NCI-H526 treated with DMSO at 0.1 percent for 48 hours (cell line): ENCODE measurements around the gene NXF1.
A peak's percentile ranks its signal among the peaks of the same experiment; 100 is the strongest.
"Not testable (repeated sequence)": the region's sequence is repeated elsewhere in the genome, so short reads cannot be mapped to it uniquely, and the experiment has no call there.

Experiments used
- DNase-seq: peaks from one replicate; lab custom pipeline; 2025; lab: John Stamatoyannopoulos, UW

Gene NXF1

DNA sequence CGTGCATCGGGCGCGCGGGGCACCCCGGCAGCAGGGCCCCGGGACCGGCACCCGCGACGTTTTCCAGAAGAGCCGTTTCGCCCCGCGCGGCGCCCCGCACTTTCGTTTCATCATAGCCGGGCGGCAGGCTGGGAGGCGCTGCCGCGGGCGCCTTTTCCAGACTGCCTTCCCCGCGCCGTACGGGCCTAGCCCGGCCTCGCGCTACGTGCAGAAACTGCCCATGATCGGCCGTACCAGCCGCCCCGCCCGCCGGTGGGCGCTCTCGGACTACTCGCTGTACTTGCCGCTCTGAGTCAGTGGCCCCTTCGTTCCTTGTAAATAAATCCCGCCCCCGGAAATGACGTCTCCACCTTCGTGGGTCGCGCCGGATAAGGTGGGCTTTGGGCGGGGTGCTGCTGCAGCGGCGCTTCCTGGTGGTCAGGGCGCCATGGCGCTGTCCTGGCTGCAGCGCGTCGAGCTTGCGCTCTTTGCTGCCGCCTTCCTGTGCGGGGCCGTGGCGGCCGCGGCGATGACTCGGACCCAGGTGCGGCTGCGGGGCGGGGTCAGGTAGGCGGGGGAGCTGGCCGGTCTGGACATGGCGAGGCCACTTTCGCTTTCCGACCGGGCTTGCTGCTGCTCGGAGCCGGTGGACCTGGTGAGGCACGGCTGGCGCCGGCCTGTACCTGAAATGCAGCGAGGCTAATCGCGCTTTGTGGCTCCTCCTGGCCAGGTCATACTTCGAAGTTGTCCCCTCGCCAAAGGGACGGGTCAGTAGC lies 18.1 kb downstream of the NXF1 start, which contains the start of gene TMEM179B:
TSS of gene TMEM179B (plus strand) at position 398 of the 755 bp plus-strand sequence. CDS start at position 428, 30 bp downstream.
- DNase-seq: peak; percentile 94

DNA sequence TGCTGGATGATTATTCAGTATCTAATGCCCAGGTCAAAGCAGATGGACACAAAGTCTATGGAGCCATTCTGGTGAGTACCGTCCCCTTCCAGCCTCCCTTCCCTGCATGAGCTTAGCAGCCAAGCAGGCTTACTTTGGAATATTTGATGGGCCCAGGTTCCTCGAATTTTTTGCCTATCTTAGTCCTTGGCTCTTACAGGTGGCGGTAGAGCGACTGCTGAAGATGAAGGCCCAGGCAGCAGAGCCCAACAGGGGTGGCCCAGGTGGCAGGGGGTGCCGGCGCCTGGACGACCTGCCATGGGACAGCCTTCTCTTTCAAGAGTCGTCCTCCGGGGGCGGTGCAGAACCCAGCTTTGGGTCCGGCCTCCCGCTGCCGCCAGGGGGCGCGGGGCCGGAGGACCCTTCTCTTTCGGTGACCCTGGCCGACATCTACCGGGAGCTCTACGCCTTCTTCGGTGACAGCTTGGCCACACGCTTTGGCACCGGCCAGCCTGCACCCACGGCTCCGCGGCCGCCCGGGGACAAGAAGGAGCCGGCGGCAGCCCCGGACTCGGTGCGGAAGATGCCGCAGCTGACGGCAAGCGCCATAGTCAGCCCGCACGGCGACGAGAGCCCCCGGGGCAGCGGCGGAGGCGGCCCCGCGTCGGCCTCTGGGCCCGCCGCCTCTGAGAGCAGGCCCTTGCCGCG lies 18.8 kb downstream of the NXF1 start:
- peak; percentile 83 for DNase-seq

DNA sequence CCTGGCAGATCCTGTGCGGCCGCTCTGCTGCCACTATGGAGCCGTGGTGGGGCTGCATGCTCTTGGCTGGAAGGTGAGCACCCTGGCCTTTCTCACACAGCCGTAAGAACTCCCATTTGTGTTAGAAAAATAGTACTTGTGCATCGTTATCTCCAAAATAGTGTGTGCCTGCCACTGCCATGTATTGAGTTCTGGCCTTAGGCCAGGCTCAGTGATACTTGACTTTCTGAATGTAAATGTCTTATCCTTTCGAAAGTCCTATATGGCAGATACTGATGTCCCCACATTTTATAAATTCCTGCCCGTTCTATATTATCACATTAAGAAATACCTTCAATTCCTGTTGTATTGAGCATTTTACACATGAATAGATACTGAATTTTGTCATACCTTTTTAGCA lies 22.5 kb downstream of the NXF1 start:
- DNase-seq: no peak

DNA sequence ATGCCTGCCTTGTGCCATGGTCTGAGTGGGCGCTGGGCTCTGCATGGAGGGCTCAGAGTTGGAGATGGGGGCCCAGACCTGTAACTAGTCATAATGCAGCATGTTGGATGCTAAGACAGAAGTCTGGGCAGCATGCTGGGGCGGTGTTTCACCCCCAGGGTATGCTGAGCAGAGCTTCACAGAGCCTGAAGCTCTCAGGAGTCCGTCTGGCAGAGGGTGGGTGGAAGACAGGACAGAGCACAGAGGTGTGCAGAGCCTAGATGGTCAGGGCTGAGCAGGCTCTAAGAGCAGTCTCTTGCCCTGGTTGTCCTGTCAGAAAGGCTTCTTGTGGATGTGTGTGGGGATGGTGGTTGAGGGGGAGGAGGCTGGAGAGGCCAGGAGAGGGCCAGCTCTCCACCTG lies 26.8 kb downstream of the NXF1 start:
- no peak for DNase-seq

DNA sequence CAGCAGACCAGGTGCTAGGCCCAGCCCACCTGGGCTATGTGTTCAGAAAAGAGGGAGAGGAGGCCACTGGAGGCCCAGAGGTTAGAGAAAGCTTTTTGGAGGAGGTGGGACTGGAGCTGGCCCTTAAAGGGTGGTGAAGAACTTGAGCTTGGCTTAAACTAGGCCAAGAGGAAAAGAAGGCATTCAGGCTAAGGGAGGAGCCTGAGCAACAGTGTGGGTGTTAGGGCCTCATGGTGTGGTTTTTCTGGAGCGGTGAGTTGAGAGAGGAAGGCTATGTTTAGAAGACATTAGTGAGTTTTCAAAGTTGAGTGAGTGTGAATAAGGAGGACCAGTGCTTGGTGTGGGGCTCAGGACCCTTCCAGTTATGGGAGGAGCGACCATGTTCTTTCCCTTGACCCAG lies 27.9 kb downstream of the NXF1 start:
- no peak for DNase-seq

DNA sequence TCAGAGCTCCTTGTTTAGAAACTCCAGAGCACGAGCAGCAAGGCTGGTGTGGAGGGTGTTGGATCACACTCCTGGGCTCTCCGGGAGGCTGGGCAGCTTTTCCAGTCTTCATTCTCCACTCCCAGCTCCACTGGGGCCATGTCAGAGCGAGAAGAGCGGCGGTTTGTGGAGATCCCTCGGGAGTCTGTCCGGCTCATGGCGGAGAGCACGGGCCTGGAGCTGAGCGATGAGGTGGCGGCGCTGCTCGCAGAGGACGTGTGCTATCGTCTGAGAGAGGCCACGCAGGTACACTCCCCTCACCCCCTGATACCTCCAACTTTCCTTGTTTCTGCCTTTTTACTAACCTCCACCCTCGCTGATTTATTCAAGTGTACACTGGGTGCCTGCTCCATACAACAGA lies 29.6 kb downstream of the NXF1 start:
- DNase-seq: no peak

DNA sequence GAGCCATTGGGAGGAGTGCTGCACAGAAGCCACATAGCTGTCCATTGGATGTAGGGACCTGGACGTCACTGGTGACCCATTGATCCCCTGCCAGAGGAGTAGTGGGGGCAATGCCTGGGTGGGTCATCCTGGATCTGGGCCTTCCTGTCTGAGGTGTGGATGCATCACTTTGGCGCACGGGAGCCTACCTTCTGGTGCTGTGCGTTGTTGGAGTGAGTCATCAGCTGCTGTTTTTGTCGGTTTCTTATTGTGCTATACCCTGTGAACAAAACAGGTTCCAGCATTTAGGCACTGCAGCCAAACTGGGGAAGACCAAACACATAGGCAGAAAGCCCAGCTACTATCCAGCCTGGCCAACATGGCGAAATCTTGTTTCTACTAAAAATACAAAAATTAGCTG lies 30.8 kb downstream of the NXF1 start:
- no peak for DNase-seq

DNA sequence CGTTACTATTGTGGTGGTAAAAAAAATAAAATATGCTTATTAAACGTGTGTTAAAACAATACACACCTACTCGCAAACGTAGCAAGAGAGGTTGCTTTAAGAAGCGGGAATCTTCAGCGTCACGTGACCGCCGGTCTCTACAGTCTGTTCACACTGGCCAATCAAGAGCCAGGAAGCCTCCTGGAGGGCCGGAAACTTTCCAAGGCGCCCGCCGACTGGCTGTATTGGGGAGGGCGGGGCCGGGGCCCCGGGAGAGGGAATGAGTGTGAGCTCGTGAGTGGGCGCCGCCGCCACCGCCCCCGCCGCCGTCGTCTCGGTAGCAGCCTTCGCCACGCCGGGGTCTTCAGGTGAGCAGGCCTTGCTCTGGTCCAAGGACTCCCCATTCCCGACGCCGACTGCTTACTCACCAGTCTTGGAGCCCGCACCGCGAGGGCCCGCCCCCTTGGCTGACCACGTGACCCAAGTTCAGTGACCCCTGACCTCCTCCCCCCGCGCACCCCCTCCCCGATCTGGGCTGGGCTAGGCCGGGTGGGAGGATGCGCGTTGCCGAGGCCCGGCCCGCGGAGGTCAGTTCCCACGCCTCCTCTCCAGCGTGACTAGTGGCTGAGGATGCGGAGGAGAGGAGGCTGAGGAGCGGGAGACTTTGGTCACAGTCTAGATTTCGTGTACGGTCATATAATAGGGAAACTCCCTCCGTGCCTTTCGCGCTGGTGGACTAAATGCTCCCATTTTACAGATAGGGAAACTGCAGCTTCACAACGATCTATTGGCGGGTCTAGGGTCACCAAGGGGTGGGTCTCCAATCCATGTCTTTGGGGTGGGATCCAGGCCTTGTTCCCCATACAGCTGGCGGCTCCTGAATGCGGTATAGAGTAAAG lies 33.9 kb downstream of the NXF1 start, which contains the start of gene TAF6L:
TSS of gene TAF6L (plus strand) at position 253 of the 878 bp plus-strand sequence. CDS start 4,388 bp downstream, outside the sequence.
- DNase-seq: peak; percentile 94

DNA sequence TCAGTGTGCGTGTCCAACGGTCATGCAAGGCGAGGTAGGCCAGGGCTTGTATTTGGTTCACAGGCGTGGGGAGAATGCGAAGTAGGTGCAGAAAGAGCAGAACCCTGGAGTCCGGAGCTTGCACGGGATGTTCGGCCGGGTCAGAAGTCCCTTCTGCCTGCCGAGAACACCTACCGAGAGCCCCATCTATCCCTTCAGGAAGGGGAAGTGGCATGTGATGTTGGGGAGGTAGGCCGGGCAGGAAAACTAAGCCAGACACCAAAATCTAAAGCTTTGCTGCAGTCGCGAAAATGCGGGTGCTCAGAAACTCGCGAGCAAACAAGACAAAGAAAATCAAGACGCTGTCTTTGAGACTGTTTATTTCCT lies 34.5 kb downstream of the NXF1 start:
- no peak for DNase-seq

DNA sequence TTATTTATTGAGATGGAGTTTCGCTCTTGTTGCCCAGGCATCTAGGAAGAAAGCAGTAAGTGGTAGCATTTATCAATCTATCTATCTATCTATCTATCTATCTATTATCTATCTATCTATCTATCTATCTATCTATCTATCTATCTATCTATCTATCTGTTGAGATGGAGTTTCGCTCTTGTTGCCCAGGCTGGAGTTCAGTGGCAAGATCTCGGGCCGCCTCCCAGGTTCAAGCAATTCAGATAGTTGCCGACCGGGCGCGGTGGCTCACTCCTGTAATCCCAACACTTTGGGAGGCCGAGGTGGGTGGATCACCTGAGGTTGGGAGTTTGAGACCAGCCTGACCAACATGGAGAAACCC lies 44.4 kb downstream of the NXF1 start:
- not testable (repeated sequence) for DNase-seq

DNA sequence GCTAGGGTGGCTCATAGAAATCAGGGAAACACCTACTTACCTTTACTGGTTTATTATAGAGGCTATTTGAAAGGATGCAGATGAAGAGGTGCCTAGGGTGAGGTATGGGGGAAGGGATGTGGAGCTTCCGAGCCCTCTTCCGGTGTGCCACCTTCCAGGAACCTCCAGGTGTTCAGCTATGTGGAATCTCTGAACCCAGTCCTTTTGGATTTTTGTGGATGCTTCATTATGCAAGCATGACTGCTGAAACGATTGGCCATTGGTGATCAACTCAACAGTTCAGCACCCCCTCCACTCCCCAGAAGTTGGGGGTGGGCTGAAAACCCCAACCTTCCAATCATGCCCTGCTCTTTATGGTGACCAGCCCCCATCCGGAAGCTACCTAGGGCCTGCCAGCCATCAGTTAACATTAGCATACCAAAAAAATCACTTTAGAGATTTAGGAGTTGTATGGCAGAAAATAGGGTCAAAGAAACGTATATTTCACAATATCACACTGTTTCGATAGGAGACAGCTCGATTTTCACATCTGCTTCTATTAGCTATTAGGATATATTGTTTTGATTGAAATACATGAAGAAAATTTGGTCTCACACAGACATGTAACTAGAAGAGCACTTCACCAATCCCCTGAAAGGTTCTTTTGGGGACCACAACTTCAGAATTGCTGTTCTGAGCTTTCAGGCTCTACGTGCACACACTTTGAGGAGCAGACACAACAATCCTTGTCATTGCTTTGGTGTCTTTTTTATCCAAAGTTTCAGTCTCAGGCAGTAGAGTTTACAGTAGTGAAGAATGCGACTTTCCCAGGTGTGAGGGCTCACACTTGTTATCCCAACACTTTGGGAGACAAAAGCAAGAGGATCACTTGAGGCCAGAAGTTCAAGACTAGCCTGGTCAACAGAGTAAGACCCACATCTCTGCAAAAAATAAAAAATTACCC lies 47.1 kb downstream of the NXF1 start:
- no peak for DNase-seq

DNA sequence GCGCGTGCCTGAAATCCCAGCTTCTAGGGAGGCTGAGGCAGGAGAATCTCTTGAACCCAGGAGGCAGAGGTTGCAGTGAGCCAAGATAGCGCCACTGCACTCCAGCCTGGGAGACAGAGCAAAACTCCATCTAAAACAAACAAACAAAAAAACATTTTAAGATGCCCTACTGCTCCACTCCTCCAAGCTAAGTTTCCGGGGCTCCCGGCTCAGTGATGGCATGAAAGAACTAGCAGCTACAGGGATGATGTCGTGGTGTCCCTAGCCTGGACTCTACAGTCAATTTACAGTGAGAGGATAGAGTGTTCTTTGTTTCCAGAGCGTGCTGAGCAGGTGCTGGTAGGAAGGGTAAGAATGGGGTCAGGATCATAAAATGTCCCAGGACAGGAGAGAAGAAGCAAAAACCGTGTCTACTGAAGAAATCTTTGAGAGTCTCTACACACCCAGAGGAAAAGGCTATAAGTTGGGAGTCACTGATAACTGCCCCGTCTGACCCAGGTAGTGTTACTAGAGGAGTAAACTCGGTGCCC lies 50.1 kb downstream of the NXF1 start:
- no peak for DNase-seq

DNA sequence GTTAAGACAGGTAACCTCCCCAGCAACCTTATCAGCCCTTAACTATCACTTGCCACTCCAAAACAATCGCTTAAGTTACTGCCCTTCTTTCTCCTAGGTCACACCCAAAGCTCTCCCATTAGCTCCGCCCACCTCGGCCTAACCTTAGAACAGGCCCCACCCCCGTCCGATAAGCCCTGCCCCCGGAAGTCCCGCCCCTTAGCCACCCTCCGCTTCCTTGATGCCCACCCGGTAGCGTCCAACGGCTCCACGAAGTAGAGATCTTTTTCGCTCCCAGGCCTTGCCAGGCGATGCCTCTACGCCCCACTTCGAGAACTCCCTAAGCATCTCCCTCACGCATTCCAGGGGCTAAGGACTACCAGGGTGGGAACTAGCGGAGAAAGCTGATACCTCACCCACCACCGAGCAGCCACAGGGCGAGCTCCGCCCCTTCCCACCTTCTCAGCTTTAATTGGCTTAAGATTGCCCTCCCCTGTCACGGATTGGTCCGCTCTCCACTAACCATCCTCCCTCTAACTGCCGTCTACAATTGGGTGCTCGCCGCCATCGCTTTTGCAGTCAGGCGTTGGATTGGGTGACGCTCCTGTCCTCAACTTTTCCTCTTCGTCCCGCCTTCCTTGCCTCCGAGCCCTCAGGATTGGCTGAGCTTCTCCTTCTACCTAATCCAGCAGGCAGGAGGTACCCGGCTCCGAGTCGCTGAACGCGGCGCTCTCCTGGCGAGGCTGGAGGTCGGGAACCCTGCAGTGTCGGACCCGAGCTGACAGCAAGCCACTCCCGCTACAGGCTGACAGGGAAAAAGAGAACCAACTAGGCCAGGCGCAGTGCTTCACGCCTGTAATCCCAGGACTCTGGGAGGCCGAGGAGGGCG lies 51.3 kb downstream of the NXF1 start, which contains the start of gene ZBTB3:
TSS of gene ZBTB3 (minus strand) at position 425 of the 868 bp plus-strand sequence. CDS start 496 bp downstream, outside the sequence.
- DNase-seq: peak; percentile 99

DNA sequence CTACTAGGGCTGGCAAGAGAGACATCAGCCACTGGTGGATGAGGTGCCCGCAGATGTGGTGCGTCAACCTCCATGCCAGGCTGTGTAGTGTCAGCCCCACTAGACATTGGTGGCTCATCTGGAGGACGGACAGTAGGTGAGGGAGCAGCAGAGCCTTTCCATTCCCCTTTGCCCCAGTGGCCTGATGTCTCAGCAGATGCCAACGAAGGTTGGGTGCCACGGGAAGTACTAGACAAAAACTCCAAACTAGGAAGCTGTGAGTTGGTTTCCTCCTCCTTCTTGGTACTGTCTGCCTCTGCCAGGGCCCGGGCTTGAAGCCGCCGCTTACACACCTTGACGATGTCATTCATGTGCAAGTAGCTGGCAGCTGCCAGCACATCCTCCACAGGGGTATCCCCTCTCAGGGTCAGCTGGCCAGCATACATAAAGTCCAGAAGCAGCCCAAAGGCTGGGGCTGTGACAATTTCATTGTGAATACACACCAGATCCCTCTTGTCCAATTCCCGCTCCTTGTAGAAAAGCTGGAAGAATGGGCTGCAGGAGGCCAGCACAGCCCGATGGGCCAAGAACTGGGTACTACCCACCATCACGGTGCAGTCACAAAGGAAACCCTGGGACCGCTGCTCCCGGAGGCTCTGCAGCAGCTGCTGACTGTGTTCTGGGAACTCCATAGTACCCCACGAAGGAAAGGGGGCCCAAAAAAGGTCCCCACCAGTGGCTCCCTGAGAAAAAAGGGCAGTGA lies 52.1 kb downstream of the NXF1 start:
- no peak for DNase-seq

DNA sequence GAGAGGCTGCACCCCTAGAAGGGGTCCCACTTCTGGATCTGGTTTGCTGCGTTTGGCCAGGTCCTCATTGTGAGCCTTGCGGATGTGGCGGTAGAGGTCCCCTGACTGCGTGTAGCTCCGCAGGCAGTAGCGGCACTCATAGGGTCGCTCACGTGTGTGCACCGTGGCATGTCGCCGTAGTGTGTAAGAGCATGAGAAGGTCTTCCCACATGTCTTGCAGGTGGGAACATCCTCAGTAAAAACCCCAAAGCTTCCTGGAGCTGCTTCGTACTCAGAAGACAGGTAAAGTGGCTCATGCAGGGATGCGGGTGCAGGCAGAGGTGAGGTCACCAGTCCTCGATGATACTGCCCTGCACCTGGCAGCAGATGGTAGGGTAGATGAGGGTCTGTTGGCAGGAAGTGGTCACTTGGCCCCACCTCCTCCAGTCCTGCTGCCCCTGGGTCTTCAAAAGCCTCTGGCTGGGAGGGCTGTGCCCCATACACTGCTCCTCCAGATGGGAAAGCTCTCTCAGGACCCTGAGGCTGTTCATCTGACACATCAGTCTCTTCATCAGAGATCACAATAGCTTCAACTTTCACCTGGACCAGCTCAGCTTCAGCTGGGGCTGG lies 53.0 kb downstream of the NXF1 start:
- DNase-seq: no peak

DNA sequence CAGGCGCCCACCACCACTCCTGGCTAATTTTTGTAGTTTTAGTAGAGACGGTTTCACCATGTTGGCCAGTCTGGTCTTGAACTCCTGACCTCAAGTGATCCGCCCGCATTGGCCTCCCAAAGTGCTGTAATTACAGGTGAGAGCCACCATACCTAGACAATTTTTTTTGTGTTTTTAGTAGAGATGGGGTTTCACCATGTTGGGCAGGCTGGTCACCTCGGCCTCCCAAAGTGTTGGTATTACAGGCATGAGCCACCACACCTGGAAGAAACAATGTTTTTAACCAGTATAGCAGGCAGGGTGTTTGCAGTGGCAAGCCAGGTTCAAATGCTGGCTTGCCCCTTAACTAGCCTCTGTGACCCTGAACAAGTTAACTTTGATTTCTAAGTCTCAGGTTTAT lies 55.3 kb downstream of the NXF1 start:
- not testable (repeated sequence) for DNase-seq

DNA sequence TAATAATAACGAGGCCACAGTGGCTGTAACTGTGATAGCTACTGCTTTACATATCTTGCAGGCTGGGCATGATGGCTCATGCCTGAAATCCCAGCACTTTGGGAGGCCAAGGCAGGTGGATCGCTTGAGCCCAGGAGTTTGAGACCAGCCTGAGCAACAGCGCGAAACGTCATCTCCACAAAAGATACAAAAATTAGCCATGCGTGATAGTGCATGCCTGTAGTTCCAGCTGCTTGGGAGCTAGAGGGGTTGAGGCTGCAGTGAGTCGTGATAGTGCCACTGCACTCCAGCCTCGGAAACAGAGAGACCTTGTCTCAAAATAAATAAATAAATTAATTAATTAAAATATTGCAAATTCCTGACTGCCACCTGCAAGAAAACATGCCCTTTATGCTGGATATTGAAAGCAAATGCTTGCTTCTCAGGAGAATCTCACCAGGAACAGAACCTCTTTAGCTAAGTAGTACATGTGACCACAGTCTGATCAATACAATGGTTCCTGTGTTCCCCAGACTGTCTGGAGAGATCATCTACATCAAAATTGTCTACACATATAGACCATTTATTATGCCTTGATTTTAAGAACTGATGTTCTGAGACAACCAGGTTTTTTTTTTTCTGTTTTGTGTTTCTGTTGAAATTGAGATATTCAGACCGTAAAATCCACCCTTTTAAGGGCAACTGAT lies 57.6 kb downstream of the NXF1 start:
- DNase-seq: peak; percentile 88
